Measurements from ENCODE around the gene CAPN15.

Gene CAPN15

GRCh38 chr16:580141-580945, 52.8 kb downstream of the CAPN15 start:
- no peak overlapping the region for H3K4me3 ChIP-seq (ENCODE audit: low read depth, low read length)
- in situ Hi-C loops (cut with HindIII; ENCODE audit: low sequenced_read_pairs) = no loop called here
- TF ChIP-seq CTCF (IDR thresholded peaks at IDR 0.05; ENCODE audit: low read depth, low read length, missing control alignments) = no peak

GRCh38 chr16:580946-581498, 53.5 kb downstream of the CAPN15 start:
- DNase-seq (ENCODE audit: low read depth) = no peak
- no peak overlapping the region for H3K4me3 ChIP-seq (ENCODE audit: low read depth, low read length)
- in situ Hi-C loops (cut with HindIII; ENCODE audit: low sequenced_read_pairs) = no loop called here
- no peak for TF ChIP-seq CTCF (IDR thresholded peaks at IDR 0.05; ENCODE audit: low read depth, low read length, missing control alignments)

More at GRCh38 chr16:580141-580945, 52.8 kb downstream of the CAPN15 start:
- DNase-seq (ENCODE audit: low read depth) = no peak

- in situ Hi-C loops (cut with HindIII; ENCODE audit: low sequenced_read_pairs) = no loop called here
- no peak for DNase-seq (ENCODE audit: low read depth)
- no peak overlapping the region for H3K4me3 ChIP-seq (ENCODE audit: low read depth, low read length)
- TF ChIP-seq CTCF (IDR thresholded peaks at IDR 0.05; ENCODE audit: low read depth, low read length, missing control alignments) = no peak
Measured at GRCh38 chr16:582218-582613, 54.7 kb downstream of the CAPN15 start.

- no peak overlapping the region for H3K4me3 ChIP-seq (ENCODE audit: low read depth, low read length)
- in situ Hi-C loops (cut with HindIII; ENCODE audit: low sequenced_read_pairs) = no loop called here
- no peak for TF ChIP-seq CTCF (IDR thresholded peaks at IDR 0.05; ENCODE audit: low read depth, low read length, missing control alignments)
- no peak for DNase-seq (ENCODE audit: low read depth)
Measured at GRCh38 chr16:582614-583331, 55.3 kb downstream of the CAPN15 start.

GRCh38 chr16:583470-583814, 55.9 kb downstream of the CAPN15 start:
- in situ Hi-C loops (cut with HindIII; ENCODE audit: low sequenced_read_pairs) = no loop called here
- DNase-seq (ENCODE audit: low read depth) = no peak
- TF ChIP-seq CTCF (IDR thresholded peaks at IDR 0.05; ENCODE audit: low read depth, low read length, missing control alignments) = no peak
- no peak overlapping the region for H3K4me3 ChIP-seq (ENCODE audit: low read depth, low read length)

- DNase-seq (ENCODE audit: low read depth) = no peak
- in situ Hi-C loops (cut with HindIII; ENCODE audit: low sequenced_read_pairs) = no loop called here
- TF ChIP-seq CTCF (IDR thresholded peaks at IDR 0.05; ENCODE audit: low read depth, low read length, missing control alignments) = no peak
- H3K4me3 ChIP-seq (ENCODE audit: low read depth, low read length) = no peak overlapping the region
Measured at GRCh38 chr16:583815-584591, 56.5 kb downstream of the CAPN15 start.
